Measurements from ENCODE around the gene ZFP1. TPM values are rescaled to one million over a fixed set of nuclear protein-coding genes. Genes with fewer than 3 reads are reported as not detected.
"Not testable (repeated sequence)": the region's sequence is repeated elsewhere in the genome, so short reads cannot be mapped to it uniquely, and the experiment has no call there.

The ZFP1 gene
- total RNA-seq, 1 donor from 2014 or later = 14.0 TPM

GRCh38 chr16:75204410-75204758 is 56.1 kb downstream of the ZFP1 start:
- Mint-ChIP-seq H3K27me3 (ENCODE audit: low read depth) (peaks cover 10% of the 10 kb centered on the region), H3K4me3 (ENCODE audit: low read depth) (no peak overlapping the region), H3K4me1 (ENCODE audit: low read depth) (peaks cover 1% of the 10 kb centered on the region), H3K9me3 (no peaks in the 10 kb centered on the region), H3K36me3 (ENCODE audit: low read depth) (no peaks in the 10 kb centered on the region), H3K27ac (no peak overlapping the region)
- no peak for DNase-seq (ENCODE audit: low spot score)
- intact Hi-C loops (cut with micrococcal nuclease) = no loop called here

- intact Hi-C loops (cut with micrococcal nuclease) = not testable (repeated sequence)
Observed at GRCh38 chr16:75204905-75205304, 56.6 kb downstream of the ZFP1 start.

GRCh38 chr16:75205438-75205837 is 57.1 kb downstream of the ZFP1 start:
- intact Hi-C loops (cut with micrococcal nuclease); H3K27ac Mint-ChIP-seq; H3K9me3 Mint-ChIP-seq; H3K4me1 Mint-ChIP-seq (ENCODE audit: low read depth); H3K36me3 Mint-ChIP-seq (ENCODE audit: low read depth); DNase-seq (ENCODE audit: low spot score); H3K27me3 Mint-ChIP-seq (ENCODE audit: low read depth); H3K4me3 Mint-ChIP-seq (ENCODE audit: low read depth): not testable (repeated sequence)

More at GRCh38 chr16:75204905-75205304, 56.6 kb downstream of the ZFP1 start:
- not testable (repeated sequence) for H3K4me3 Mint-ChIP-seq (ENCODE audit: low read depth); H3K27ac Mint-ChIP-seq; H3K9me3 Mint-ChIP-seq; H3K36me3 Mint-ChIP-seq (ENCODE audit: low read depth); H3K27me3 Mint-ChIP-seq (ENCODE audit: low read depth); DNase-seq (ENCODE audit: low spot score); H3K4me1 Mint-ChIP-seq (ENCODE audit: low read depth)

GRCh38 chr16:75205961-75206748 is 57.8 kb downstream of the ZFP1 start:
- intact Hi-C loops (cut with micrococcal nuclease) = loop anchor here (2.0 kb wide), 1 partner anchor 19 kb away; no protein-coding TSS in a partner anchor
- not testable (repeated sequence) for H3K27me3 Mint-ChIP-seq (ENCODE audit: low read depth)

GRCh38 chr16:75206749-75207451 is 58.6 kb downstream of the ZFP1 start, which contains the start of gene CTRB2:
CTRB2 (minus strand) TSS chr16:75207161; CDS start chr16:75207141, 20 bp downstream.
- Mint-ChIP-seq H3K9me3 (no peaks in the 10 kb centered on the region), H3K36me3 (ENCODE audit: low read depth) (no peaks in the 10 kb centered on the region), H3K4me3 (ENCODE audit: low read depth) (no peak within 1 kb of the TSS), H3K27me3 (ENCODE audit: low read depth) (no peaks in the 10 kb centered on the region), H3K4me1 (ENCODE audit: low read depth) (no peaks in the 10 kb centered on the region), H3K27ac (no peak within 1 kb of the TSS)
- no peak for DNase-seq (ENCODE audit: low spot score)
- intact Hi-C loops (cut with micrococcal nuclease) = loop anchor here (2.0 kb wide), 1 partner anchor 18 kb away; no protein-coding TSS in a partner anchor

More at GRCh38 chr16:75205961-75206748, 57.8 kb downstream of the ZFP1 start:
- H3K9me3 Mint-ChIP-seq; H3K4me1 Mint-ChIP-seq (ENCODE audit: low read depth); H3K27ac Mint-ChIP-seq; H3K36me3 Mint-ChIP-seq (ENCODE audit: low read depth); DNase-seq (ENCODE audit: low spot score); H3K4me3 Mint-ChIP-seq (ENCODE audit: low read depth): not testable (repeated sequence)

GRCh38 chr16:75207831-75208230 is 59.5 kb downstream of the ZFP1 start:
- intact Hi-C loops (cut with micrococcal nuclease) = loop anchor here (2.0 kb wide), 1 partner anchor 17 kb away; no protein-coding TSS in a partner anchor

GRCh38 chr16:75208242-75208825 is 60.0 kb downstream of the ZFP1 start:
- Mint-ChIP-seq H3K4me1 (ENCODE audit: low read depth) (no peaks in the 10 kb centered on the region), H3K4me3 (ENCODE audit: low read depth) (no peak overlapping the region), H3K9me3 (no peaks in the 10 kb centered on the region), H3K36me3 (ENCODE audit: low read depth) (no peaks in the 10 kb centered on the region), H3K27me3 (ENCODE audit: low read depth) (no peaks in the 10 kb centered on the region), H3K27ac (no peak overlapping the region)
- DNase-seq (ENCODE audit: low spot score) = no peak
- intact Hi-C loops (cut with micrococcal nuclease) = no loop called here

More at GRCh38 chr16:75207831-75208230, 59.5 kb downstream of the ZFP1 start:
- no peak for DNase-seq (ENCODE audit: low spot score)
- H3K4me3 Mint-ChIP-seq (ENCODE audit: low read depth) = no peak overlapping the region
- no peaks in the 10 kb centered on the region for H3K27me3 Mint-ChIP-seq (ENCODE audit: low read depth)
- no peaks in the 10 kb centered on the region for H3K9me3 Mint-ChIP-seq
- no peak overlapping the region for H3K27ac Mint-ChIP-seq
- H3K4me1 Mint-ChIP-seq (ENCODE audit: low read depth) = no peaks in the 10 kb centered on the region
- no peaks in the 10 kb centered on the region for H3K36me3 Mint-ChIP-seq (ENCODE audit: low read depth)

GRCh38 chr16:75208861-75209505 is 60.7 kb downstream of the ZFP1 start:
- H3K36me3 Mint-ChIP-seq (ENCODE audit: low read depth) = no peaks in the 10 kb centered on the region
- no peaks in the 10 kb centered on the region for H3K9me3 Mint-ChIP-seq
- no peaks in the 10 kb centered on the region for H3K4me1 Mint-ChIP-seq (ENCODE audit: low read depth)
- no peak overlapping the region for H3K27ac Mint-ChIP-seq
- H3K27me3 Mint-ChIP-seq (ENCODE audit: low read depth) = no peaks in the 10 kb centered on the region
- intact Hi-C loops (cut with micrococcal nuclease) = no loop called here
- H3K4me3 Mint-ChIP-seq (ENCODE audit: low read depth) = no peak overlapping the region
- no peak for DNase-seq (ENCODE audit: low spot score)

- DNase-seq (ENCODE audit: low spot score); H3K4me1 Mint-ChIP-seq (ENCODE audit: low read depth); H3K9me3 Mint-ChIP-seq; H3K27me3 Mint-ChIP-seq (ENCODE audit: low read depth); intact Hi-C loops (cut with micrococcal nuclease); H3K36me3 Mint-ChIP-seq (ENCODE audit: low read depth); H3K4me3 Mint-ChIP-seq (ENCODE audit: low read depth); H3K27ac Mint-ChIP-seq: not testable (repeated sequence)
Observed at GRCh38 chr16:75209514-75209913, 61.2 kb downstream of the ZFP1 start.

- no peaks in the 10 kb centered on the region for H3K36me3 Mint-ChIP-seq (ENCODE audit: low read depth)
- H3K4me1 Mint-ChIP-seq (ENCODE audit: low read depth) = no peaks in the 10 kb centered on the region
- DNase-seq (ENCODE audit: low spot score) = no peak
- H3K27ac Mint-ChIP-seq = no peak overlapping the region
- H3K9me3 Mint-ChIP-seq = no peaks in the 10 kb centered on the region
- no peak overlapping the region for H3K4me3 Mint-ChIP-seq (ENCODE audit: low read depth)
- no peaks in the 10 kb centered on the region for H3K27me3 Mint-ChIP-seq (ENCODE audit: low read depth)
- intact Hi-C loops (cut with micrococcal nuclease) = no loop called here
Observed at GRCh38 chr16:75209944-75210343, 61.6 kb downstream of the ZFP1 start.

- H3K4me3 Mint-ChIP-seq (ENCODE audit: low read depth); DNase-seq (ENCODE audit: low spot score); intact Hi-C loops (cut with micrococcal nuclease); H3K27ac Mint-ChIP-seq; H3K9me3 Mint-ChIP-seq; H3K36me3 Mint-ChIP-seq (ENCODE audit: low read depth); H3K27me3 Mint-ChIP-seq (ENCODE audit: low read depth); H3K4me1 Mint-ChIP-seq (ENCODE audit: low read depth): not testable (repeated sequence)
Observed at GRCh38 chr16:75211286-75211685, 63.0 kb downstream of the ZFP1 start.

GRCh38 chr16:75216127-75216526 is 67.8 kb downstream of the ZFP1 start:
- no peak for DNase-seq (ENCODE audit: low spot score)

More at GRCh38 chr16:75216127-75216526, 67.8 kb downstream of the ZFP1 start:
- Mint-ChIP-seq H3K9me3 (no peaks in the 10 kb centered on the region), H3K36me3 (ENCODE audit: low read depth) (no peaks in the 10 kb centered on the region), H3K27ac (no peak overlapping the region), H3K27me3 (ENCODE audit: low read depth) (no peaks in the 10 kb centered on the region), H3K4me1 (ENCODE audit: low read depth) (peaks cover 1% of the 10 kb centered on the region), H3K4me3 (ENCODE audit: low read depth) (no peak overlapping the region)
- intact Hi-C loops (cut with micrococcal nuclease) = no loop called here

Measured in activated T-helper 2 cell treated with anti-CD3 and anti-CD28 coated beads, Interferon-gamma antibody, Interleukin-2, Interleukin-4, amounts not matched to agents 10 μg/mL and 5 μg/mL and 100 μg/mL, durations not matched to agents 14 hours and 24 hours and 36 hours (primary cell).